22Rv1 (cell line): ENCODE data around the gene LGALS3BP.

Experiments
- H3K27ac ChIP-seq: fragments of 450-650 bp; 2 replicates; pipeline ENCODE4 v1.5.1; 2017
- ZFX ChIP-seq: fragments of 450-650 bp; IDR thresholded peaks from 2 replicates; pipeline ENCODE4 v1.6.1; 2017; ENCODE audit warnings: antibody characterized with exemption, borderline replicate concordance
- TF ChIP-seq, protein P1 (sequence below): fragments of 450-650 bp; IDR thresholded peaks from 2 replicates; pipeline ENCODE4 v1.5.1; 2017; ENCODE audit warnings: mild to moderate bottlenecking

Gene LGALS3BP

DNA sequence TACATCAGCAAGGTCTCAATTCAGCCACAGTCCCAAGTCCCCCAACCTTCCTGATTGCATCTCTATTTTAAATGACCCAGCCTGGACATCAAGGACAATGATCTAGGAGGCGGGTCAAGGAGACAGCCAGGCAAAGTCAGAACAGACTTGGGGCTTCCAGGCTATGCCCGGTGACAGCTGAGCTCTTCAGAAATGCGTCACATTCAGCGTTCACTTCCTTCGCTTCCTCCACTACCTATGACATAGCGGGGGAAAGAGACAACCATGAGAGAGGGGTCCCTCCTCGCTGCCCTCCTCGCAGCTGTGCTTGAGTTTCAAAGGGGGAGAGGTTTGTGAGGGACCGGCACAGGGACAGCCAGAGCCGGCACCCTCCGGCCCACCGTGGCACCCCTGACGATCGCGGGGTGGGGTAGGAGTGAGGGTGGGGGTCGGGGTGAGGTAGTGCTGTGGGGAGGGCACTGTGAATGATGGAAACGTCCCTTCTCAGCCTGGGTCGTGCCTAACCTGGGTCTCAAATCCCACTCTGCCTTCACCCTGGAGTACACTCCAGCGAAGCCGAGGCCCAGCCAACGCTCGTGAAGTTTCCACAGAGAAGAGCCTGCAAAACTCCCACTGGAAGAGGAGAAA is 12.3 kb upstream of the LGALS3BP start:
- TF ChIP-seq, protein P1, sequence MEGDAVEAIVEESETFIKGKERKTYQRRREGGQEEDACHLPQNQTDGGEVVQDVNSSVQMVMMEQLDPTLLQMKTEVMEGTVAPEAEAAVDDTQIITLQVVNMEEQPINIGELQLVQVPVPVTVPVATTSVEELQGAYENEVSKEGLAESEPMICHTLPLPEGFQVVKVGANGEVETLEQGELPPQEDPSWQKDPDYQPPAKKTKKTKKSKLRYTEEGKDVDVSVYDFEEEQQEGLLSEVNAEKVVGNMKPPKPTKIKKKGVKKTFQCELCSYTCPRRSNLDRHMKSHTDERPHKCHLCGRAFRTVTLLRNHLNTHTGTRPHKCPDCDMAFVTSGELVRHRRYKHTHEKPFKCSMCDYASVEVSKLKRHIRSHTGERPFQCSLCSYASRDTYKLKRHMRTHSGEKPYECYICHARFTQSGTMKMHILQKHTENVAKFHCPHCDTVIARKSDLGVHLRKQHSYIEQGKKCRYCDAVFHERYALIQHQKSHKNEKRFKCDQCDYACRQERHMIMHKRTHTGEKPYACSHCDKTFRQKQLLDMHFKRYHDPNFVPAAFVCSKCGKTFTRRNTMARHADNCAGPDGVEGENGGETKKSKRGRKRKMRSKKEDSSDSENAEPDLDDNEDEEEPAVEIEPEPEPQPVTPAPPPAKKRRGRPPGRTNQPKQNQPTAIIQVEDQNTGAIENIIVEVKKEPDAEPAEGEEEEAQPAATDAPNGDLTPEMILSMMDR = no peak
- no peak for TF ChIP-seq ZFX
- H3K27ac ChIP-seq = no peak overlapping the region

DNA sequence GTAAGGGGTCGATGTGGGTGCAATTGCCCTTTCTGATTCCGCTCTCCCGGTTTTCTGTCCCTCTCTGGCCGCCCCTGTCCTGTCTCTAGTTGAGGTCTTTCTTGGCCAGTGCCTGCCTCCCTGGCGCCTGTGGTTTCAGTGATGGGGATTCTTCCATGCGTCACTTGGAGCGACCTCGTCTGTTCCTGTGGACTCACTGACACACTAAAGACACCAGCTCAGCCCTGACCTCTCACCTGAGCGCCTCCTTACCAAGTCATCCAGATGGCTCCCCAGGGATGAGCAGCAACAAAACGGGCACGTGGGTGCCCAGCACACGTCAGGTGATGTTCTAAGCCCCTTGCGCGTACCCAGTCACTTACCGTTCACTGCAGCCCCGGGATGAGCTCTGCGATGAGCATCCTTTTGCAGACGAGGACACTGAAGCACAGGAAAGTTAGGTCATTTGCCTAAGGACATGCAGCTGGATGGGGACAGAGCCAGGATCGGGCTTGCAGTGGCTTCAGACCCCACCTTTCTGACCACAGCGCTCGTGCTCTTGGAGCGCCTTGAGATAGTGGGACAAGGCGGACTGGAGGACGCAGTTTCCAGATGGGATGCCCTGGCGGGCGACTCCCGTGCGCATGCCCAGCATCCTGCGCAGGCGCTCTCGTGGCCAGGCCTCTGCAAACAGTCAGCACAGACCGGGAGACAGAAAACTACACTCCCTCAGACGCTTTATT is 11.5 kb upstream of the LGALS3BP start:
- TF ChIP-seq, protein P1 = no peak
- H3K27ac ChIP-seq = no peak overlapping the region

DNA sequence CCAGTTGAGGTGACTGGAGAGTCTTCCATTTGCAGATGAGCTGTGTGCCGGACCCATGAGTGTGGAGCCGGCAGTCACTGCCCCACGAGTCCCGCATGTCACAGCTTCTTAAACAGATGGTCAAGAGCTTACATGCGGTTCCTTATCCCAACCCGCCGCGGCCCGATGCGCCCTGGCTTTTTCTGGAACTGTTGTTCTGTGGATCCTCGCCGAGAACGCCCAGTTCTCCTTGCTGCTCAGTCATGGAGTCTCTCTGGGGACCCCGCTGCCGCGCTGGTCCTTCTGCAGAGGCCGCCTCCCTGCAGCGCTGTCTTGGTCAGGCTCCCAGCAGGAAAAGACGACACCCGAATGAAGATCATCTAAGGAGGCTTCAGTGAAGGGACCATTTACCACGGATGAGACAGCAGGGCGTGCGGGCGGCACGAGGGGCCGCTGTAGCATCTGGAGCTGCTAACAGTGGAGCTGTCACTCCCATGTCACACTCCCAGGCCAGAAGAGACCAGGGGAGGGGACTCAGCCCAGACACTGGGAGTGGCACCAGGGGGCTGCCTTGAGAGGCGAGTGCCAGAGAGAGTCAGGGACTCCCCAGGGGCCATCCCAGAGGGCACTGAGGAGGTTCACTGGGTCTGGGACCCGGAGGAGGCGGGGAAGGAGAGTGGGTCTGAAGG is 10.8 kb upstream of the LGALS3BP start:
- no peak overlapping the region for H3K27ac ChIP-seq
- TF ChIP-seq, protein P1 = no peak
- no peak for TF ChIP-seq ZFX

DNA sequence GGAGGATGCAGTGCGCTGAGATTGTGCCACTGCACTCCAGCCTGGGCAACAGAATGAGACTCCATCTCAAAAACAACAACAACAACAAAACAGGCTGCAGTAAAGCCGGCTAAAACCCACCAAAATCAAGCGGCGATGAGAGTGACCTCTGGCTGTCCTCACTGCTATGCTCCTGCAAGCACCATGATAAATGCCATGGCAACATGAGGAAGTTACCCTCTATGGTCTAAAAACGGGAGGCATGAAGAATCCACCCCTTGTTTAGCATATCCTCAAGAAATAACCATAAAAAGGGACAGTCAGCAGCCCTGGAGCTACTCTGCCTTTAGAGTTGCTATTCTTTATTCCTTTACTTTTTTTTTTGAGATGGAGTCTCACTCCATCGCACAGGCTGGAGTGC is 8.4 kb upstream of the LGALS3BP start:
- TF ChIP-seq, protein P1 = no peak
- no peak for TF ChIP-seq ZFX

DNA sequence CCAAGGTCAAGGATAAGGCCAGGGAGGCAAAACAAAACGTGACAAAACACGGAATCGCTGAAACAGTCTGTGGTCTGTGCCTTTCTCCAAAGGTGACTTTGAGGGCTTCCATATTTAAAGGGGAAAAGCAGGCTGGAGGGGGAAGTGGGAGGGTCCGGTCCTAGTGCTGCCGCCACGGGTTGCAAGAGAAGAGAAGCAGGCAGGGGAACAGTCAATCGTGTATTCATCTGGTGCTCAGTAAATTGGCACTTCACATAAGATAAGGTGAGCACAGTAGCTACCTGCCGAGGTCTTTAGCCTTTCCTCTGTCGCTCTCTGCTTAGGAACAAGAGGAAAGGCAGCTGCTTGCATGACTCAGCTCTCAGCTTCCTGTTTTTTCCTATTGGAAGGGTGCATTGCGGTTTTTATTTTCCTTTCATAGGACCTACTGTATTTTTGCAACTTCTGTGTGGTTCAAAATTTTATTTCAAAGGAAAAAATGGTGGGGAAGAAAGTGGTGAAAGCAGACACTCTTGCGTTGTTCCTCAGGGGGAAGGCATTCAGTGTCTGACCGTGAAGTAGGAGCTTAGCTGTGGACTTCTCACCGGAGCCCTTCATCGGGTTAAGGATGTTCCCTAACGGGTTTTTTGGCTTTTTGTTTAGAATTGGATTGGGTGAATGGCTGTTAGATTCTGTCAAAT is 7.1 kb upstream of the LGALS3BP start:
- TF ChIP-seq, protein P1 = no peak
- no peak for TF ChIP-seq ZFX
- peak overlapping the region; percentile 35; the same call in 1 of the 2 replicates for H3K27ac ChIP-seq

More for the DNA sequence above, 8.4 kb upstream of the LGALS3BP start:
- no peak overlapping the region for H3K27ac ChIP-seq

DNA sequence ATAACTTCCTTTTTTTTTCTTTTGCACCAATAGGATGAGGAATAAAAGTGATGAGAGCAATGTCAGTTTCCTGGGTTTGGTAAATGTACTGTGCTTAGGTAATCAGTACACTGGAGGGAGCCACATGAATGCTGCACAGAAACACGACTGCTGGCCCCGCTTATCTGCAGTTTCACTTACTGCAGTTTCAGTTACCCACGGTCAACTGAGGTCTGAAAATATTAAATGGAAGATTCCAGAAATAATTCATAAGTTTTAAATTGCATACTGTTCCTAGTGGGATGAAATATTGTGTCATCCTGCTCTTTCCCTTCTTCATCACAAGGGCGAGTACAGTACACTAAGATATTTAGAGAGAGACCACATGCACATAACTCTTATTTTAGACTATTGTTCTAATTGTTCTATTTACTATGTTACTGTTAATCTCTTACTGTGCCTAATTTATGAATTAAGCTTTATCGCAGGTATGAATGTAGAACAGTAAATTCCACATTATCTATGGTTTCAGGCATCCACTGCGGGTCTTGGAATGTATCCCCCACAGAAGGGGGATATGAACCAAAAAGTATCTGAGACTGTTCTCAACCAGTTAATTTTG is 6.4 kb upstream of the LGALS3BP start:
- H3K27ac ChIP-seq = peak overlapping the region; percentile 35; the same call in 1 of the 2 replicates
- no peak for TF ChIP-seq ZFX
- TF ChIP-seq, protein P1 = 0 out of 2 replicates have a peak, but pooled peaks have one; percentile 12
